Stimulated activated naive CD8-positive, alpha-beta T cell treated with anti-CD3 and anti-CD28 coated beads, Interleukin-15, Interleukin-2, amounts not matched to agents 100 ng/mL and 50 ng/mL, for 24 hours (primary cell): ENCODE measurements around the gene KIR3DL3.
"Not testable (repeated sequence)": the region's sequence is repeated elsewhere in the genome, so short reads cannot be mapped to it uniquely, and the experiment has no call there.

Source experiments
- H3K27ac Mint-ChIP-seq: one replicate; pipeline ENCODE4 v1.8.0; 2021; ENCODE audit warnings: mild to moderate bottlenecking, mixed read lengths
- H3K27me3 Mint-ChIP-seq: one replicate; pipeline ENCODE4 v1.8.0; 2021; ENCODE audit warnings: mixed read lengths
- H3K36me3 Mint-ChIP-seq: one replicate; pipeline ENCODE4 v1.8.0; 2021; ENCODE audit warnings: low read depth, mixed read lengths
- H3K4me1 Mint-ChIP-seq: one replicate; pipeline ENCODE4 v1.8.0; 2021; ENCODE audit warnings: low read depth, mixed read lengths
- H3K4me3 Mint-ChIP-seq: one replicate; pipeline ENCODE4 v1.8.0; 2021; ENCODE audit warnings: mild to moderate bottlenecking, mixed read lengths
- H3K9me3 Mint-ChIP-seq: one replicate; pipeline ENCODE4 v1.8.0; 2021; ENCODE audit warnings: mixed read lengths

Gene KIR3DL3

GRCh38 chr19:54750276-54750675 is 26.0 kb downstream of the KIR3DL3 start:
- not testable (repeated sequence) for H3K4me3 Mint-ChIP-seq, H3K9me3 Mint-ChIP-seq, H3K27me3 Mint-ChIP-seq, H3K27ac Mint-ChIP-seq, H3K36me3 Mint-ChIP-seq, H3K4me1 Mint-ChIP-seq

GRCh38 chr19:54756204-54757110 is 32.2 kb downstream of the KIR3DL3 start:
- H3K4me1 Mint-ChIP-seq, H3K4me3 Mint-ChIP-seq, H3K9me3 Mint-ChIP-seq, H3K36me3 Mint-ChIP-seq, H3K27ac Mint-ChIP-seq, H3K27me3 Mint-ChIP-seq: not testable (repeated sequence)

GRCh38 chr19:54758577-54758976 is 34.3 kb downstream of the KIR3DL3 start:
- not testable (repeated sequence) for H3K4me1 Mint-ChIP-seq, H3K27me3 Mint-ChIP-seq, H3K9me3 Mint-ChIP-seq, H3K36me3 Mint-ChIP-seq, H3K4me3 Mint-ChIP-seq, H3K27ac Mint-ChIP-seq

- not testable (repeated sequence) for H3K4me3 Mint-ChIP-seq, H3K27ac Mint-ChIP-seq, H3K27me3 Mint-ChIP-seq, H3K4me1 Mint-ChIP-seq, H3K36me3 Mint-ChIP-seq, H3K9me3 Mint-ChIP-seq
Measured at GRCh38 chr19:54764219-54764618, 40.0 kb downstream of the KIR3DL3 start.

GRCh38 chr19:54766464-54766863 is 42.2 kb downstream of the KIR3DL3 start:
- not testable (repeated sequence) for H3K4me3 Mint-ChIP-seq, H3K4me1 Mint-ChIP-seq, H3K27me3 Mint-ChIP-seq, H3K27ac Mint-ChIP-seq, H3K36me3 Mint-ChIP-seq, H3K9me3 Mint-ChIP-seq

- not testable (repeated sequence) for H3K27ac Mint-ChIP-seq, H3K4me3 Mint-ChIP-seq, H3K27me3 Mint-ChIP-seq, H3K9me3 Mint-ChIP-seq, H3K36me3 Mint-ChIP-seq, H3K4me1 Mint-ChIP-seq
Measured at GRCh38 chr19:54769646-54770045, 45.4 kb downstream of the KIR3DL3 start, which contains the start of gene KIR2DL1. KIR2DL1 (plus strand) TSS chr19:54769793; CDS start chr19:54769851, 58 bp downstream.

GRCh38 chr19:54770511-54770910 is 46.3 kb downstream of the KIR3DL3 start:
- not testable (repeated sequence) for H3K4me1 Mint-ChIP-seq, H3K27me3 Mint-ChIP-seq, H3K4me3 Mint-ChIP-seq, H3K9me3 Mint-ChIP-seq, H3K27ac Mint-ChIP-seq, H3K36me3 Mint-ChIP-seq

- not testable (repeated sequence) for H3K36me3 Mint-ChIP-seq, H3K27me3 Mint-ChIP-seq, H3K9me3 Mint-ChIP-seq
Measured at GRCh38 chr19:54771018-54771960, 47.0 kb downstream of the KIR3DL3 start.

GRCh38 chr19:54772666-54773065 is 48.4 kb downstream of the KIR3DL3 start:
- H3K36me3 Mint-ChIP-seq, H3K4me3 Mint-ChIP-seq, H3K27me3 Mint-ChIP-seq, H3K9me3 Mint-ChIP-seq, H3K27ac Mint-ChIP-seq, H3K4me1 Mint-ChIP-seq: not testable (repeated sequence)

More at GRCh38 chr19:54771018-54771960, 47.0 kb downstream of the KIR3DL3 start:
- not testable (repeated sequence) for H3K4me1 Mint-ChIP-seq, H3K27ac Mint-ChIP-seq, H3K4me3 Mint-ChIP-seq

- not testable (repeated sequence) for H3K4me3 Mint-ChIP-seq, H3K9me3 Mint-ChIP-seq, H3K36me3 Mint-ChIP-seq, H3K4me1 Mint-ChIP-seq, H3K27me3 Mint-ChIP-seq, H3K27ac Mint-ChIP-seq
Measured at GRCh38 chr19:54775095-54775815, 51.0 kb downstream of the KIR3DL3 start.

GRCh38 chr19:54775830-54776229 is 51.6 kb downstream of the KIR3DL3 start:
- not testable (repeated sequence) for H3K27ac Mint-ChIP-seq, H3K4me3 Mint-ChIP-seq, H3K36me3 Mint-ChIP-seq, H3K27me3 Mint-ChIP-seq, H3K4me1 Mint-ChIP-seq, H3K9me3 Mint-ChIP-seq

GRCh38 chr19:54777851-54778250 is 53.6 kb downstream of the KIR3DL3 start:
- H3K9me3 Mint-ChIP-seq, H3K27me3 Mint-ChIP-seq, H3K36me3 Mint-ChIP-seq, H3K4me3 Mint-ChIP-seq, H3K4me1 Mint-ChIP-seq, H3K27ac Mint-ChIP-seq: not testable (repeated sequence)

GRCh38 chr19:54778896-54779295 is 54.7 kb downstream of the KIR3DL3 start:
- not testable (repeated sequence) for H3K27ac Mint-ChIP-seq, H3K36me3 Mint-ChIP-seq, H3K4me3 Mint-ChIP-seq, H3K4me1 Mint-ChIP-seq, H3K27me3 Mint-ChIP-seq, H3K9me3 Mint-ChIP-seq

GRCh38 chr19:54782916-54783315 is 58.7 kb downstream of the KIR3DL3 start:
- not testable (repeated sequence) for H3K4me3 Mint-ChIP-seq, H3K36me3 Mint-ChIP-seq, H3K27ac Mint-ChIP-seq, H3K4me1 Mint-ChIP-seq, H3K9me3 Mint-ChIP-seq
- H3K27me3 Mint-ChIP-seq, result peaks cover 14% of the 10 kb centered on the region
